LHCN-M2 (cell line): ENCODE data around the gene SERP1. TPM values are rescaled to one million over a fixed set of nuclear protein-coding genes. Genes with fewer than 3 reads are reported as not detected.

Source experiments
- DNase-seq: peaks from one replicate; pipeline ENCODE4 v3.0.0-alpha.2; 2012; ENCODE audit warnings: low read depth
- polyA plus RNA-seq: library from polyadenylated mRNA; unstranded; fragments of >200 nt; gene quantifications from one replicate; pipeline ENCODE4 v1.2.1, GENCODE V29; 2012; ENCODE audit warnings: missing spikeins
- total RNA-seq: library from RNA; depleted of rRNA; stranded (reverse); fragments of >200 nt; gene quantifications from 2 replicates; pipeline ENCODE4 v1.2.3, GENCODE V29; 2014; rRNA removed

Gene SERP1
- total RNA-seq = 91.6 and 149 TPM in 2 replicates
- 56.7 TPM for polyA plus RNA-seq

DNA sequence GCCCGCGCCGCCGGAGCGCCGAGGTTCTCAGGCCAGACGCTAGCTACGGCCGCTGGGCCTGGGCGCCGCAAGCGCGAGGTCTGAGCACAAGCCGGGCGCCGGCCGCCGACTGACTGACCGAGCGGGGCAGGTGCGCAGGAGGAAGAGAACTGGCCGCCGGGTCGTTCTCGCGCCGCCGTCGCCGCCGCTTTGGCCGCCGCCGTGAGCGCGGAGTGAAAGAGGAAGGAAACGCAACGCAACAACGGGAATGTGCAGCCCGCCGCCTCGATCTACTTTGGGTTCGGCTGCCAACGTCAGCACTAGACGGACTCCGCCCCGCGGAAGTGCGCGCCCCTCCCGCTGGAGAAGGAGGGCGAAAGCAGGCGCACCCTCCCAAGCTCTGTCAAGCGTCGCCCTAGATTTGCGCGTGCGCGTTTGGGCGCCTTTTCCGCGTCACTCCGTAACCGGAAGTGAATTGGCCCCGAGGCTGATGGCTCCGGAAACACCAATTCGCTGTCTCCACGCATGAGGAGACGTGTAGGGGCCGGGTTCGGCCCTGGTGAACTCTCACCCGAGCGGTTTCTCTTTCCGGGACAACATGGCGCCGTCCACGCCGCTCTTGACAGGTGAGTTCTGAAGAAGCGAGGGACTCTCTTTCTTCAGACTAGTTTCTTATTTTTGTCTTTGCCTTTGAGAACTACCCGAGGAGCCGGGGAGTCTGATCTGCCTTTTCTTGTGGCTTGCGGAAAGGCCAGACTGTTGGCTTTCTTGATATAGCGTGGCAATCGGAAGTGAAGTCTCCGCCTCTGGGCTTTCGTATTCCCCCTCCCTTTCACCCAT is at the start of gene SERP1, which contains the start of gene EIF2A:
Gene SERP1, minus strand, starts transcription at position 271 of the 819 bp plus-strand sequence. CDS start 361 bp downstream, outside the sequence.
Gene EIF2A, plus strand, starts transcription at position 562 of the 819 bp plus-strand sequence. Its CDS starts 16 bp downstream, at position 578.
- peak; percentile 99 for DNase-seq

GRCh38 chr3:150594150-150594549 is 47.9 kb upstream of the SERP1 start:
- DNase-seq = no peak

DNA sequence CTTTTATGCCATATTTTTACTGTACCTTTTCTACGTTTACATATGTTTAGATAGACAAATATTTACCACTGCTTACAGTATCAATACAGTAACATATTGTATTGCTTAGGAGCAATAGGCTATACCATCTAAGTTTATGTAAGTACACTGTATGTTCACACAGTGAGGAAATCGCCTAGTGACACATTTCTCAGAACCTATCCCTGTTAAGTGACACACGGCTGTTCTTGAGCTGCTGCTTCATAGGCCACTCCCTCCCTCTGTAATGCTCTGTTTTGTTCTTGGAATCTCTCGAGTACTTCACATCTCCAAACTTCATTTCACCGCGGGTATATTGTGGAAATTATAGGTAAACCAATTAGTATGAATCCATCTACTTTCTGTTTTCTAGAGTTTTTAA is 43.5 kb upstream of the SERP1 start:
- no peak for DNase-seq

DNA sequence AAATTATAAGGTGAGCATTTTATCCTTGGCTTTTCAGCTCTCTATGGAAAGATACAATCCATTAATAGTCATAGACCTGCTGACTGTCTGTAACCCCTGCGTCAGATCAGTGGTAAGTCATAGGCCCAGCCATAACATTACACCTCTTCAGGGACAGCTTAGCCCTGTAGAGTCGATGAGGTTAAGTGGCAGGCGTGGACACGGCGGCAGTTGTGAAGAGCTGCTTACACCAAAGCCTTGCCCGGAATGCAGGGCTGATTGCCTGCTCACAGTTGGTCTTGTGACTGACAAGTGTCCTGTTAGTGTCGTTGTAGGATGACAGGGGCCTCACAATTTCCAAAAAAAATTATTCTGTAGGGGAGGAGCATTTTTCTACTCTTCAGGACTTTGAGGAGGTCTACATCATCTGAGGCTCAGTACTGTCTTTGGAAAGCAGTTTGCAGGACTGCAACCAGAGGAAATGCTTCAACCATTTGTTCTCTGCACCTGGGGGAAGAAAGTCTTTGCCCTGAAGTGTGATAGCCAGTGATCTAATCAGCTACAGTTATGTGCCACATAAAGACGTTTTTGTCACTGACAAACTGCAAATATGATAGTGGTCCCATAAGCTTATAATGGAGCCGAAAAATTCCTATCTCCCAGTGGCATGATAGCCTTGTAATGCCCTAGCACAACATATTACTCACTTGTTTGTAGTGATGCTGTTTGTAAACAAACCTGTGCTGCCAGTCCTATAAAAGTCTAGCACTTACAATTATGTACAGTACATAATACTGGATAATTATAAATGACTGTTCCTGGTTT is 41.9 kb upstream of the SERP1 start:
- DNase-seq = no peak

DNA sequence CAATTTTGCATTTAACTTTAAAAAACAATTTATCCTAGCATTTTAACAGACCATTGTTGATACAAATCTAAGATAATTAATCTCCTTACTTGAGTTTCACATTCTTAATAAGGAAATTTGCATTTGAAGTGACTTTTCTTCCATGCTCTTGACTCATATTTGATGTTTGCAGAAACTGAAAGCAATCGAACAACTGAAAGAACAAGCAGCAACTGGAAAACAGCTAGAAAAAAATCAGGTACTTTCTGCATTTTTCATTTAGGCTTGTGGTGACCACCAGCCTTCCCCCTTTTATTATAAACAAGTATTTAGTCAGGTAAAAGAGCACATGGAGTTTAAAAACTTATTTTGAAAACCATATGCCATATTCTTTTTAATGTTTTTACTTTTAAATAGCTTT is 36.7 kb upstream of the SERP1 start:
- no peak for DNase-seq

GRCh38 chr3:150582620-150583019 is 36.3 kb upstream of the SERP1 start:
- no peak for DNase-seq

DNA sequence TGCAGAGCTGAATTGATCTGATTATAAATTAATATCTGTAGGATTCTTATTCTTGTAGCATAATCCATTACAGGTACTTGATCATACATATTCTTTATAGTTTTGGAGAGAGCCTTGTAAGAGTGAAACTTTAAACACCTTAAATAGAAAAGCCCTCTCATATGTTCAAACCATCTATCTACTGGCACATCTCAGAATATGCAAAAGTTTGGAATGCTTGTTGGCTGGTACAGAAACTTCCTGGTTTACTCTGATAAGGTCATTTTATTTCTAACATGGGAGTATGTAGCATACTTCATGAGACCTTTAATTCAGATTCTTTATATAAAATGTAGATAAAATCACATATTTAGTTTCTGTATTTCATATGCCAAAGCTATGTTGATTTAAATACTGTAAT is 34.9 kb upstream of the SERP1 start:
- no peak for DNase-seq

DNA sequence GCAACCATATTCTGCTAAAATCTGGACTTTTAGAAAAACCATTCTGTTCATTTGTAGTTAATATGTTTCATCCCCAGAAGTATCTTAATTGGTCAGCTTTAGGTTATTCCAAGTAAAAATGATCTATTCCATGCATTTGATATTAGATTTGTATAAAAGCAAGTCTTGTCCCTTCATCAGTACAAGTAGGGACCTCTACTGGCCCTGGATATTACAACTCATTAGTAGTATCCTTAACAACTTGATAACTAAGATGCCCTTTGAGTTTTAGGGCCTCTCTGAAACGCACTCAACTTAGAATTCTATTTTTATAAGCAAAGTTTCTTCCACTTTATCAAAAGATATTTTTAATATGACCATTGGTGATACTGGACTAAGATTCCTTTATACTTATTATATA is 31.6 kb upstream of the SERP1 start:
- no peak for DNase-seq

- no peak for DNase-seq
Measured at GRCh38 chr3:150567328-150567727, 21.0 kb upstream of the SERP1 start.

DNA sequence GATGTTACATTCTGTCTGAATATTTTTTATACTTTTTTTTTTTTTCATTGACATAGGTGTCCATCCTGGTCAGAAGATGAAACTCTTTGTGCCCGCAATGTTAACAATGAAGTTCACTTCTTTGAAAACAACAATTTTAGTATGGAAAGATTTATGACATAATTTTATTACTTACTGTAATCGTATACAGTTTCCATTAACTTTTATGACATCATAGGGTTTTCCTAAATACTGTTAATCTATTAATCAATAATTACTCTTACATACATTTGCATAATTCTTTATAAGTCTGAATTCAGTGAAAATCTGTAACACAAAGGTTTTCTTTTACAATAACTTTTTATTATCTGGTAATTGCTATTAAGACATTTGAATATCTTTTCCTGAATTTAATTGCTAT is 17.9 kb upstream of the SERP1 start:
- no peak for DNase-seq

DNA sequence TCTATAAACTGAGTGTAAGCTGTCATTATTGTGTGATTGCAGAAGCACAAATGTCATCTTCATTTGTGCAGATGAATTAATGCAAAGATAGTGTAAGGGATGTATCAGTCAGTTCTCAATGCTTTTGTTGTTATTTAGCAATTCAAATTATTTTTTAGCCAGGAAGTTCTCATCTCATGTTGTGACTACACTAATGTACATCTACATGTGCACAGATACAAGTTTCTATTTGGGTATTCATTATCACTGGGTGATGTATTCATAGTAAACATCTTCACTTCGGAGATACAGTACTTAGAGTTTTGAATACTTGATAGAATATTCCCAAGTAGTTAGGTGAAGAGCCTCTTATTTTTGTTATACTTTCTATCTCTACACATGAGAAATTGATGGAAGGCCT is 11.4 kb upstream of the SERP1 start:
- DNase-seq = no peak

GRCh38 chr3:150556792-150557191 is 10.5 kb upstream of the SERP1 start:
- DNase-seq = no peak

DNA sequence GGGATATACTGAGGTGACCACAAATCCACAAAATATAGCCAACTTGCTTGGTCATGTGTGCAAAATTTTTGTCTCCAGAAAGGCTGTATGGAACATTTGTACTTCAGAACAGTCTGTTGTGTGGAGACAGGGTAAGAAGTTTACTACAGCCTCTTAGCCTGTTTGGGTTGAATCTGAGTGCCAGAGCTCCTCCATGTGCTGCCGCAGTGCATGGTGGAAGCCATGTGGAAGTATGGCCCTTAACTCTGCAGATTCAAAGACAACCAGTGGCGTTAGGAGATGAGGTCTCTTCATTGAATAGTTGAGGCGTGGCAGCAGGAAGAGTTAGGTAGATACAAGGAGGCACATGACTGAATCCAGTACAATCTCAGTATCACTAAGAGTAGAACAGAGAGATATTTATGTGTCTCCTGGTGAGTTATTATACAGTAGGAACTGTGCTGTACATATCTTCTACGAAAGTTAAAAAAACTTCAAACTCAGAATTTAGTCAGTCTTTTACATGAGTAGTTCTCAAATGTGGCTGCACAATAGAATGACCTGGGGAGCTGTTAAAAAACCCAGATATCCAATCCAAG is 9.7 kb upstream of the SERP1 start:
- no peak for DNase-seq

DNA sequence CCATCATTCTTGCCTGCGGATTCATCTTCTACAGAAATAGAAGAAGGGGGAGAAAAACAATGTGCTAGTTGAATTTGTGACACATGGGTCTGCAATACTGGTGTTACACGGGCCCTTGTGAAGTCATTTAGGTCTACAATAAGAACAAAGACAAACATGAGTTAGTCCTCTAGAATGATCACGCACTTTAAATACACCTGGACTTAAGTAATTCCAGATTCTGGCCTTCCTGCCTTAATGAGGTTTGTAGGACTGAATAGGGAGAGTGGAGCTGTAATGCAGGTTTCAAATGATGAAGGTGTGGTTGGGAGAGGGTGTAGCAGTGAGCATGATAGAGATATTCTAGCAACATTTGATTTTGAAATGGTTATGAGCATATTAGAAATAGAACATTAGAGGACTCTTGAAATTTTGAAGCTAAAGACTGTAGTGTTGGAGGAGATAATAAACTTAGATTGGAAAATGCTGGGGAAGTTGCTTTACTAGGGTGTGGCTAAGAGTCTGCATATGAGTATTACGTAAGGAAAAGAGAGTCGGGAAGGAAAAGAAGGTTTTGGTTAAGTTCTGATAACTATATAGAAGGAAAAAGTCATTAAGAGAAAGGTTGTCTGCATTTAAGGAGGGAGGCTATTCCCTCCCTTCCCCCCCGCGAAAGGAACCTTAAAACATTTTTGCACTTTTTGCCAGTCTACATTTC is 897 bp upstream of the SERP1 start:
- DNase-seq = no peak

DNA sequence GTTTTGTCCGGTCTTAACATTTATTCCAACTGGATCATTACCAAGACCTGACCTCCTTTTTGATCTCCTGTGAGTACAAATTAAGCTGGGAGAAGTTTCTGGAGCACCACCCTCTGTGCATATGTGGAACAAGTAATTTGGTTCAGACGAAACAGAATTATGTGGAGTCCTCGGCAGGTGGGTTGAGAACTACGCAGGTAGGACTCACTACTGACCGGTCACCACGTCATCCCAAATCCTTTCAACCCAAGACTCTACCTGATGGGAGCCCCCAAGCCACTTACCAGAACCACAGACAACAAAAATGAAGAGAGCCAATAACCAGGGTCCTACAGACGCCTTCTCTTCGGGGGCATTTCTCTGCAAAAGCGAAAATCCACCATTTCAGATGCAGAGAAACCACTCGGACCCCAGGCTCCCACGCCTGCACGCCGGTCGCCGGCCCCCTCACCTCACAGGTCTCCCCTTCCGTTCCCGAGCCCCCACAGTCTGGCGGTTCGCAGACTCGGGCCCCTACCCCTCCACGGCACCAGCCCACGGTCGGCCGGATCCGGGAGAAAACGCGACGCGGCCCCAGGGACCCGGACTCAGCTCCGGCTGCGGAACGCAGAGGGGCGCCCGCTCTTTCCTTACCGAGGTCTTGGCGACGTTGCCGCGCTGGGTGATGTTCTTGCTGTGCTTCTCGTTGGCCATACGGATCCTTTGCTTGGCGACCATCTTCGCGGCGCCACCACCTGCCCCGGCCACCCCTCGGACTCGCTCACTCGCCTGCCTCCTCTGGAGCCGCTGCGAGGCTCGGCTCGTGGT is 674 bp downstream of the SERP1 start:
- peak; percentile 15 for DNase-seq

- DNase-seq = peak; percentile 4
Measured at GRCh38 chr3:150544726-150545125, 1.6 kb downstream of the SERP1 start.

- DNase-seq = peak; percentile 74
Measured at GRCh38 chr3:150544041-150544440, 2.3 kb downstream of the SERP1 start.

- DNase-seq = no peak
Measured at GRCh38 chr3:150543531-150543930, 2.8 kb downstream of the SERP1 start.

GRCh38 chr3:150543128-150543527 is 3.2 kb downstream of the SERP1 start:
- DNase-seq = no peak

- DNase-seq = no peak
Measured at GRCh38 chr3:150540991-150541390, 5.3 kb downstream of the SERP1 start.

DNA sequence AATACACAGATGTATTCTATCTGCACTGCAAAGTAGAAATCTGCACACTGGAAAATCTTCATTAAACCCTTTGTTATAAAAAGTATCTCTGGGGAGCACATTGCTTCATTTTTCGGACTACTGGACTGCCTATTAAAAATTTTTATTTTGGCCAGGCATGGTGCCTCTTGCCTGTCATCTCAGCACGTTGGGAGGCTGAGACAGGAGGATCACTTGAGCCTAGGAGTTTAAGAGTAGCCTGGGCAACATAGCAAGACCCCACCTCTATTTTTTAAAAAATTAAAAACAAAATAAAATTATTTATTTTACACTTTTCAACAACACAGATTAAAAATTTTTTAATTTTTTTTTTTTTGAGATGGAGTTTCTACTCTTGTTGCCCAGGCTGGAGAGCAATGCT is 6.0 kb downstream of the SERP1 start:
- DNase-seq = no peak
